ENCODE measurements around the gene SOX1. TPM values are rescaled to one million over a fixed set of nuclear protein-coding genes. Genes with fewer than 3 reads are reported as not detected.

Gene SOX1
- total RNA-seq, 1 experiment from 2014 or later = 0.15 TPM

- TF ChIP-seq, protein P1, sequence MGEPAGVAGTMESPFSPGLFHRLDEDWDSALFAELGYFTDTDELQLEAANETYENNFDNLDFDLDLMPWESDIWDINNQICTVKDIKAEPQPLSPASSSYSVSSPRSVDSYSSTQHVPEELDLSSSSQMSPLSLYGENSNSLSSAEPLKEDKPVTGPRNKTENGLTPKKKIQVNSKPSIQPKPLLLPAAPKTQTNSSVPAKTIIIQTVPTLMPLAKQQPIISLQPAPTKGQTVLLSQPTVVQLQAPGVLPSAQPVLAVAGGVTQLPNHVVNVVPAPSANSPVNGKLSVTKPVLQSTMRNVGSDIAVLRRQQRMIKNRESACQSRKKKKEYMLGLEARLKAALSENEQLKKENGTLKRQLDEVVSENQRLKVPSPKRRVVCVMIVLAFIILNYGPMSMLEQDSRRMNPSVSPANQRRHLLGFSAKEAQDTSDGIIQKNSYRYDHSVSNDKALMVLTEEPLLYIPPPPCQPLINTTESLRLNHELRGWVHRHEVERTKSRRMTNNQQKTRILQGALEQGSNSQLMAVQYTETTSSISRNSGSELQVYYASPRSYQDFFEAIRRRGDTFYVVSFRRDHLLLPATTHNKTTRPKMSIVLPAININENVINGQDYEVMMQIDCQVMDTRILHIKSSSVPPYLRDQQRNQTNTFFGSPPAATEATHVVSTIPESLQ (CRISPR knock-in tag; IDR thresholded peaks at IDR 0.05) = no peak
Observed at GRCh38 chr13:112057439-112057735, 9.6 kb upstream of the SOX1 start (continued).

DNA sequence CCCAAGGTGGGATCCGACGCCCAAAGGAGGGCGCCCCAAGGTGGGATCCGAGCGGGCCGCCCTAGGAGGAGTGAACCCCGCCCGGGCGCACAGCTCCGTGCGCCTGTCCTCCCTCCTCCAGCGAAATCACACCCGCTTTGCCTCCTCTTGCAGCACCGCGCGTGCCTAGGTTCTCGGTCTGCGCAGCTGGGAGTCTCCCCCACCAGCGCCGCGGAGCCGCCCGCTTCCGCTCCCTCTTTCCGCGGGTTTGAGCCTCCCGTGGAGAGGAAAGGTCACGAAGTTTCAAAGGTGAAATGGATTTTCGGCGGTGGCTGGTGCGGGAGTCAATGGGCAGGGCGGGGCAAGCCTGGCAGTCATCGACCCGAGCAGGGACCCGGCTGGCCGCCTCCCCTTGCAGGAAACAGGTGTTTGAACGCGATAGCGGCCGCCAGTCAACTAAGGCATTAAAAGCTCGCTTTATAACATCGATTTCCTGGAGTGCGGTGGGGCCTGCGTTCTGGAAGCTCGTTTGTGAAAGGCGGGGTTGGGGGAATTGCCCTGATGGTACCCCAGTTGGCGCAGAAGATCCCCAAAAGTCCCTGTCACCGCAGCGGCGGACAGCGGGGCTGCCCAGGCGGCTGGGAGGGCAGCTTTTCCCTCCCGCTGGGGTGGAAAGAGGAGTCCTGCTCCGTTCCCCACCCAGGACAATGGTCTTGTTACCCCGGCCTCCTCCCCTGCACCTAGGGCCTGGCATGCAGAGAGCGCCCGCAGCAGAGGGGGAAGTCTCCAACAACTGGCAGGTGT is 9.0 kb upstream of the SOX1 start:
- ChIA-PET POLR2A (no interaction called here), CTCF (interaction anchor here (0.7 to 1.5 kb wide), 3 partner anchors 48 to 584 kb away, joined by 3 to 15 read pairs (median 5); no protein-coding TSS in a partner anchor)
- Mint-ChIP-seq H3K9me3 (no peaks in the 10 kb centered on the region), H3K36me3 (no peaks in the 10 kb centered on the region), H3K27ac (no peak overlapping the region), H3K4me1 (peaks cover 57% of the 10 kb centered on the region), H3K4me3 (peak overlapping the region; percentile 68), H3K27me3 (ENCODE audit: low read depth) (peaks cover 99% of the 10 kb centered on the region)
- ATAC-seq (no peak), DNase-seq (ENCODE audit: low spot score) (peak; percentile 50)
- TF ChIP-seq GTF2I (CRISPR knock-in tag; conservative IDR thresholded peaks at IDR 0.05) (no peak), GRHL2 (CRISPR knock-in tag; IDR thresholded peaks at IDR 0.05; ENCODE audit: insufficient replicate concordance, severe bottlenecking) (no peak), SP1 (CRISPR knock-in tag; conservative IDR thresholded peaks at IDR 0.05) (no peak), FOXP1 (CRISPR knock-in tag; IDR thresholded peaks at IDR 0.05; ENCODE audit: borderline replicate concordance) (no peak), RORB (CRISPR knock-in tag; IDR thresholded peaks at IDR 0.05) (no peak), CREM (CRISPR knock-in tag; IDR thresholded peaks at IDR 0.05) (no peak), CBFB (CRISPR knock-in tag; IDR thresholded peaks at IDR 0.05; ENCODE audit: low read depth) (no peak), CTCF (IDR thresholded peaks at IDR 0.05) (no peak), HMGA2 (CRISPR knock-in tag; IDR thresholded peaks at IDR 0.05) (no peak)
- TF ChIP-seq, protein P2, sequence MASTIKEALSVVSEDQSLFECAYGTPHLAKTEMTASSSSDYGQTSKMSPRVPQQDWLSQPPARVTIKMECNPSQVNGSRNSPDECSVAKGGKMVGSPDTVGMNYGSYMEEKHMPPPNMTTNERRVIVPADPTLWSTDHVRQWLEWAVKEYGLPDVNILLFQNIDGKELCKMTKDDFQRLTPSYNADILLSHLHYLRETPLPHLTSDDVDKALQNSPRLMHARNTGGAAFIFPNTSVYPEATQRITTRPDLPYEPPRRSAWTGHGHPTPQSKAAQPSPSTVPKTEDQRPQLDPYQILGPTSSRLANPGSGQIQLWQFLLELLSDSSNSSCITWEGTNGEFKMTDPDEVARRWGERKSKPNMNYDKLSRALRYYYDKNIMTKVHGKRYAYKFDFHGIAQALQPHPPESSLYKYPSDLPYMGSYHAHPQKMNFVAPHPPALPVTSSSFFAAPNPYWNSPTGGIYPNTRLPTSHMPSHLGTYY (CRISPR knock-in tag; IDR thresholded peaks at IDR 0.05) = no peak

GRCh38 chr13:112058519-112058873 is 8.5 kb upstream of the SOX1 start:
- Mint-ChIP-seq H3K4me3 (peak overlapping the region; percentile 68), H3K36me3 (no peaks in the 10 kb centered on the region), H3K4me1 (peaks cover 58% of the 10 kb centered on the region), H3K27me3 (ENCODE audit: low read depth) (peaks cover 99% of the 10 kb centered on the region), H3K9me3 (no peaks in the 10 kb centered on the region), H3K27ac (no peak overlapping the region)
- ATAC-seq (no peak; the same call in 1 of the 2 replicates), DNase-seq (ENCODE audit: low spot score) (peak; percentile 31)
- ChIA-PET CTCF (interaction anchor here (0.7 to 1.5 kb wide), 3 partner anchors 47 to 584 kb away, joined by 3 to 15 read pairs (median 5); no protein-coding TSS in a partner anchor), POLR2A (no interaction called here)
- TF ChIP-seq ZBTB43 (CRISPR knock-in tag; IDR thresholded peaks at IDR 0.05) = 0 out of 2 replicates have a peak, but pooled peaks have one; percentile 29
- TF ChIP-seq HMGA2 (CRISPR knock-in tag; IDR thresholded peaks at IDR 0.05) = no peak

- POLR2A ChIA-PET = no interaction called here
- TF ChIP-seq ZNF671 (CRISPR knock-in tag; IDR thresholded peaks at IDR 0.05) (no peak), SMAD4 (CRISPR knock-in tag; IDR thresholded peaks at IDR 0.05) (no peak), GABPB1 (CRISPR knock-in tag; IDR thresholded peaks at IDR 0.05) (no peak)
- TF ChIP-seq, protein P3, sequence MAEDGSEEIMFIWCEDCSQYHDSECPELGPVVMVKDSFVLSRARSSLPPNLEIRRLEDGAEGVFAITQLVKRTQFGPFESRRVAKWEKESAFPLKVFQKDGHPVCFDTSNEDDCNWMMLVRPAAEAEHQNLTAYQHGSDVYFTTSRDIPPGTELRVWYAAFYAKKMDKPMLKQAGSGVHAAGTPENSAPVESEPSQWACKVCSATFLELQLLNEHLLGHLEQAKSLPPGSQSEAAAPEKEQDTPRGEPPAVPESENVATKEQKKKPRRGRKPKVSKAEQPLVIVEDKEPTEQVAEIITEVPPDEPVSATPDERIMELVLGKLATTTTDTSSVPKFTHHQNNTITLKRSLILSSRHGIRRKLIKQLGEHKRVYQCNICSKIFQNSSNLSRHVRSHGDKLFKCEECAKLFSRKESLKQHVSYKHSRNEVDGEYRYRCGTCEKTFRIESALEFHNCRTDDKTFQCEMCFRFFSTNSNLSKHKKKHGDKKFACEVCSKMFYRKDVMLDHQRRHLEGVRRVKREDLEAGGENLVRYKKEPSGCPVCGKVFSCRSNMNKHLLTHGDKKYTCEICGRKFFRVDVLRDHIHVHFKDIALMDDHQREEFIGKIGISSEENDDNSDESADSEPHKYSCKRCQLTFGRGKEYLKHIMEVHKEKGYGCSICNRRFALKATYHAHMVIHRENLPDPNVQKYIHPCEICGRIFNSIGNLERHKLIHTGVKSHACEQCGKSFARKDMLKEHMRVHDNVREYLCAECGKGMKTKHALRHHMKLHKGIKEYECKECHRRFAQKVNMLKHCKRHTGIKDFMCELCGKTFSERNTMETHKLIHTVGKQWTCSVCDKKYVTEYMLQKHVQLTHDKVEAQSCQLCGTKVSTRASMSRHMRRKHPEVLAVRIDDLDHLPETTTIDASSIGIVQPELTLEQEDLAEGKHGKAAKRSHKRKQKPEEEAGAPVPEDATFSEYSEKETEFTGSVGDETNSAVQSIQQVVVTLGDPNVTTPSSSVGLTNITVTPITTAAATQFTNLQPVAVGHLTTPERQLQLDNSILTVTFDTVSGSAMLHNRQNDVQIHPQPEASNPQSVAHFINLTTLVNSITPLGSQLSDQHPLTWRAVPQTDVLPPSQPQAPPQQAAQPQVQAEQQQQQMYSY (CRISPR knock-in tag; IDR thresholded peaks at IDR 0.05) = no peak
Observed at GRCh38 chr13:112058941-112059340, 8.0 kb upstream of the SOX1 start.

More at GRCh38 chr13:112058941-112059340, 8.0 kb upstream of the SOX1 start:
- H3K36me3 Mint-ChIP-seq = no peaks in the 10 kb centered on the region
- no peak overlapping the region for H3K27ac Mint-ChIP-seq
- H3K27me3 Mint-ChIP-seq (ENCODE audit: low read depth) = peaks cover 99% of the 10 kb centered on the region
- no peak for DNase-seq (ENCODE audit: low spot score)
- ATAC-seq = no peak
- CTCF ChIA-PET = interaction anchor here (1.3 to 1.5 kb wide), 2 partner anchors 16 to 384 kb away, joined by 3 to 15 read pairs; no protein-coding TSS in a partner anchor
- no peak overlapping the region for H3K4me3 Mint-ChIP-seq
- peaks cover 58% of the 10 kb centered on the region for H3K4me1 Mint-ChIP-seq
- no peaks in the 10 kb centered on the region for H3K9me3 Mint-ChIP-seq
